Smooth muscle cell of trachea (primary cell): Measurements from ENCODE around the gene LHFPL5. TPM values are rescaled to one million over a fixed set of nuclear protein-coding genes. Genes with fewer than 3 reads are reported as not detected.

Source experiments
- total RNA-seq: library from RNA; depleted of rRNA; stranded (reverse); fragments of >200 nt; gene quantifications from 2 replicates; pipeline ENCODE4 v1.2.1, GENCODE V29; 2014

Gene LHFPL5
- total RNA-seq, result not detected in 2 replicates

DNA sequence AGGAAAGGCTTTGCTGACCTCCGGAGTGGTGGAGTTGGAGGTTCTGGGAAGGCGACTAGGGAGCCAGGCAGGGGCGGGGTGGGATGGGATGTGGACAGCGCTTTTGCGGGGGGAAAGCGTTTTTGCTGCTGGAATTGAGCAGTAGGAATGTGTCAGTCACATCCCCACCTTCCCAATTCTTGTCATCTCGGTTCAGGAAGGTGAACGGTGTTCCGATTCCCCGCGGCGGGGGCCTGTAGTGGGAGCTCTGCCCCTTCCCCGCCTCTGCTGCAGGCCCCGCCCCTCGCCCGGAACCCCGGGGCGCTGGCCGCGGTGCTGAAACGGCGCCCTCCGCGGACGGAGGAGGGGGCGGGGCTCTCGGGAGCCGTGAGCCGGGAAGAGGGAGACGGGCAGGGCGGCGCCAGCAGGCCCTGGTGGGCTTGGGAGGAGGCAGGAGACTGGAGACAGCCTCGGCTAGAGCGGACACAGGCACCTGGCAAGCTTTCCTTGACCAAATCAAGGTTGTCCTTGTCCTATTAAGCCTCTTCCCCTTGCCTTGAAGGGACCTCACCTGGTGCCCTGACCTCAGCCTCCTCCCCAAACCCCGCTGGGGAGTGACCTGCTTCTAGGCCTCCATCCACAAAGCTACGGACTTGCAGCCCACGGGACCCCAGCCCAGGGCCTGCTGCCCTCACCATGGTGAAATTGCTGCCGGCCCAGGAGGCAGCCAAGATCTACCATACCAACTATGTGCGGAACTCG, at the start of gene LHFPL5:
TSS of gene LHFPL5 (plus strand) at position 357 of the 741 bp plus-strand sequence. CDS start at position 676, 319 bp downstream.

DNA sequence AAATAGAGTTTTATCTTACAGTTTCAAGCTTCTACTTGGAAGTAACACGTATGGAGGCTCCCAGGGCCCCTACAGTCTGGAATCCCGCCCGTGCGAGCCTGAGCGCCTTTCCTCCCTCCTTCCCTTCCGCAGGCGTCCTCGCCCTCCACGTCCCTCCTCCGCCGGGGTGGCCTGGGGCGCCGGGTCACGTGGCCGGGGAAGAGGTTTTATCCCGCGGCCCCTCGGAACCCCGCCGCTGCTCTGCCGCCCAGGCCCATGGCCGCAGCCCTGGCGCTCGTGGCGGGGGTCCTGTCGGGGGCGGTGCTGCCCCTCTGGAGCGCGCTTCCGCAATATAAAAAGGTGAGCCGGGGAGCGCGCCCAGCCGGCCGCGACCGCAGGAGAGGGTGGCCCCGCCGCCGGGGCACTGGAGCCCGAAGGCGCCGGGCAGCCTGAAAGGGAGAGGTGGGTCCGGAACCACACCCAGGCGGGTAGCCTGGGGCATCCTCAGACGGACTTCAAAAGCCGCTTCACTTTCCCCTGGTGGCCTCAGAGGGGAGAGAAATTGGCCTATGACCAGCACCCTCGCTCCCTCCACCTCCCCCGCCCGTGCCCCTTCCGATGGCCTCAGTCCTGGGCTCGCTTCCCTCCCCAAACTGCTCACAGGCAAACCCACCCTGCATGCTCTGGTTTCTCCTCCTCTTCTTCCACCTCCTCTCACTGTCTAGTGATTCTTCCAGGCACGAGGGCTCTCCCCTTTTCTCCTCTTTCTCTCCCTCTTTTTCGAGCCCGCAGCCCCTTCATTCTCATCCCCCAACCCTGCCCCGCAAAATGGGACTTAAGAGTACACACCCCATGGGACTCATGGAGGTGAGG, 28.6 kb upstream of the LHFPL5 start, which contains the start of gene CLPSL2:
TSS of gene CLPSL2 (plus strand) at position 235 of the 852 bp plus-strand sequence. CDS start at position 256, 21 bp downstream.

GRCh38 chr6:35780719-35781118, 24.4 kb upstream of the LHFPL5 start, which contains the start of gene CLPSL1:
Gene CLPSL1 (plus strand): TSS chr6:35781019. CDS start chr6:35781111, 92 bp downstream.

Other genes starting within 250 kb of the LHFPL5 start
- 6.1 and 12.4 TPM in 2 replicates for gene FKBP5, start 116.4 kb upstream of the LHFPL5 start, total RNA-seq
- 0.29 and 1.2 TPM in 2 replicates for gene ARMC12, start 68.3 kb upstream of the LHFPL5 start, total RNA-seq
- gene CLPSL2, start 28.8 kb upstream of the LHFPL5 start, total RNA-seq, result not detected in 2 replicates
- not detected in 2 replicates for gene CLPSL1, start 24.3 kb upstream of the LHFPL5 start, total RNA-seq
- not detected in 2 replicates for gene CLPS, start 8.0 kb upstream of the LHFPL5 start, total RNA-seq
- gene SRPK1, start 115.7 kb downstream of the LHFPL5 start, total RNA-seq, result 38.7 and 56.6 TPM in 2 replicates
- under 0.01 and 0.87 TPM in 2 replicates for gene SLC26A8, start 219.3 kb downstream of the LHFPL5 start, total RNA-seq
- 65.2 and 78.8 TPM in 2 replicates for gene MAPK14, start 222.5 kb downstream of the LHFPL5 start, total RNA-seq